ENCODE results near the gene SSBP3. TPM values are rescaled to one million over a fixed set of nuclear protein-coding genes. Genes with fewer than 3 reads are reported as not detected.

Gene SSBP3
- total RNA-seq, 4 donors from 2014 or later: 17.1 to 25.4 (median 21.5) TPM

- intact Hi-C loops (cut with DNase I): no loop called here
- 100% methylated on average over 1 of the region's 12 CpGs; no CpG with 5 or more reads in 1 of the 2 donors for WGBS, 2 donors
- DNase-seq: no peak
- H3K27me3 ChIP-seq: no peaks in the 10 kb centered on the region
- no peak overlapping the region for H3K4me3 ChIP-seq
- H3K4me1 ChIP-seq: no peaks in the 10 kb centered on the region
- TF ChIP-seq, protein P1, sequence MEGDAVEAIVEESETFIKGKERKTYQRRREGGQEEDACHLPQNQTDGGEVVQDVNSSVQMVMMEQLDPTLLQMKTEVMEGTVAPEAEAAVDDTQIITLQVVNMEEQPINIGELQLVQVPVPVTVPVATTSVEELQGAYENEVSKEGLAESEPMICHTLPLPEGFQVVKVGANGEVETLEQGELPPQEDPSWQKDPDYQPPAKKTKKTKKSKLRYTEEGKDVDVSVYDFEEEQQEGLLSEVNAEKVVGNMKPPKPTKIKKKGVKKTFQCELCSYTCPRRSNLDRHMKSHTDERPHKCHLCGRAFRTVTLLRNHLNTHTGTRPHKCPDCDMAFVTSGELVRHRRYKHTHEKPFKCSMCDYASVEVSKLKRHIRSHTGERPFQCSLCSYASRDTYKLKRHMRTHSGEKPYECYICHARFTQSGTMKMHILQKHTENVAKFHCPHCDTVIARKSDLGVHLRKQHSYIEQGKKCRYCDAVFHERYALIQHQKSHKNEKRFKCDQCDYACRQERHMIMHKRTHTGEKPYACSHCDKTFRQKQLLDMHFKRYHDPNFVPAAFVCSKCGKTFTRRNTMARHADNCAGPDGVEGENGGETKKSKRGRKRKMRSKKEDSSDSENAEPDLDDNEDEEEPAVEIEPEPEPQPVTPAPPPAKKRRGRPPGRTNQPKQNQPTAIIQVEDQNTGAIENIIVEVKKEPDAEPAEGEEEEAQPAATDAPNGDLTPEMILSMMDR (IDR thresholded peaks at IDR 0.05): no peak
- no peak for TF ChIP-seq POLR2A (IDR thresholded peaks at IDR 0.05)
- no peak overlapping the region for H3K27ac ChIP-seq
- H3K9me3 ChIP-seq: no peaks in the 10 kb centered on the region
- peaks cover 7 to 97% (median 13%) of the 10 kb centered on the region in 3 donors for H3K36me3 ChIP-seq
These were observed 165.4 kb downstream of the SSBP3 start for GRCh38 chr1:54240741-54241335.

GRCh38 chr1:54239631-54240031 is 166.6 kb downstream of the SSBP3 start:
- H3K36me3 ChIP-seq: peaks cover 7 to 98% (median 13%) of the 10 kb centered on the region in 3 donors
- no peak overlapping the region for H3K27ac ChIP-seq
- H3K27me3 ChIP-seq: no peaks in the 10 kb centered on the region
- H3K4me3 ChIP-seq: no peak overlapping the region
- no peaks in the 10 kb centered on the region for H3K9me3 ChIP-seq
- WGBS, 2 donors: 65 to 72% methylated on average over 3 to 4 of the region's 10 CpGs
- no peak for DNase-seq
- H3K4me1 ChIP-seq: no peaks in the 10 kb centered on the region
- intact Hi-C loops (cut with DNase I): no loop called here
- TF ChIP-seq, protein P1 (IDR thresholded peaks at IDR 0.05): no peak
- no peak for TF ChIP-seq POLR2A (IDR thresholded peaks at IDR 0.05)

GRCh38 chr1:54239035-54239383 is 167.2 kb downstream of the SSBP3 start:
- Histone ChIP-seq H3K4me3 (no peak overlapping the region), H3K27me3 (no peaks in the 10 kb centered on the region), H3K9me3 (no peaks in the 10 kb centered on the region), H3K27ac (no peak overlapping the region), H3K4me1 (no peaks in the 10 kb centered on the region), H3K36me3 (peaks cover 7 to 95% (median 13%) of the 10 kb centered on the region in 3 donors)
- intact Hi-C loops (cut with DNase I): no loop called here
- no peak for TF ChIP-seq POLR2A (IDR thresholded peaks at IDR 0.05)
- no peak for DNase-seq
- WGBS, 2 donors: 65 to 69% methylated on average over 5 of the region's 5 CpGs

DNA sequence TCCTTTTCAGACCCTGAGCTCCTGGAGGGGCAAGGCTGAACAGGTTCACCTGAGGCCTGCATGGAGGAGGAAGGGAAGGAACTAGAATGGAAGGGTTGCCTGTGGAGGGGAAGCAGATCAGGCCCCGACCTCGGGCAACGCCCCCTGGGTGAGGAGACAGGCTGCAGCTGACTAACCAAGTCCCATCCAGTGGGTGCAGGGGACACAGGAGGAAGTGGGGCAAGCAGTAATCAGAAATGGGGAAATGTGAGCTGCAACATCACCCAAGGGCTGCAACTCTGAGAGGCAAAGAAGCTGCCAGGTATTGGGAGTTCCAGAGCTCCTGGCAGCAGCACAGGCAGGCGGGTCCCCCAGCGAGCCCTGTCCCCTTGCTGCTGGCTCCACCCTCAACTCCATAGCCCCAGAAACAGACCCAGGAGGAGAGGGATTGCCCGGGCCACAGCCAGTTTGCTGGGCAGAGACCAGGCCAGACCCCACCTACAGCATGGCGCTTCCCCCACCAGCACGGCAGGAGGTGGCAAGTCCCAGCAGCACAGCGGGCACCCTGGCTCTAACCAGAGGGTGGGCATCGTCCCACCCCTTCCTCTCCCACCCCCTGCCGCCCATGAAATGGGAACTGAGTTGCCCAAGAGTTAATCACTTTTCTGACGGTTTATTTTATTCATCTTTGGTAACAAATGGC is 167.7 kb downstream of the SSBP3 start:
- intact Hi-C loops (cut with DNase I): no loop called here
- no peak for DNase-seq
- TF ChIP-seq POLR2A (IDR thresholded peaks at IDR 0.05): no peak
- TF ChIP-seq, protein P1 (IDR thresholded peaks at IDR 0.05): no peak
- Histone ChIP-seq H3K27ac (no peak overlapping the region), H3K4me1 (no peaks in the 10 kb centered on the region), H3K9me3 (no peaks in the 10 kb centered on the region), H3K27me3 (no peaks in the 10 kb centered on the region), H3K36me3 (peaks cover 7 to 90% (median 13%) of the 10 kb centered on the region in 3 donors), H3K4me3 (no peak overlapping the region)
- WGBS, 2 donors: 71 to 74% methylated on average over 6 to 7 of the region's 12 CpGs

DNA sequence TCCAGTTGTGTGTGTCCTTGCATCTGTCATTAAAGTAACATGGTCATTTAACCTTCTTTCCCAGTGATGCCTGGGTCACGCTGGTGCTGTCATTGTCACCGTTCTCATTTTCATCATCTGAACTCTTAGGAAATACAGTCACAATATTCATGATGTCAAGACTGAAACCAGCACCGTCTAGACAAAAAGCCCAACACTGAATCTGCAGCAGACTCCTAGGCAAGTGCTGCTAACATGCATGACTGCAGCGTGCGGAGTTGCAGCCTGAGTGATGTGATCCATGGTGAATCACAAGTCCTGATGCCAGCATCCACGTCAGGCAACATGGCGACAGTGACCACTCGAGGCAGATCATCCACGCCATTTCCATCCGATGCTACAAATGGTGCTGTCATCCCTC is 168.6 kb downstream of the SSBP3 start:
- Histone ChIP-seq H3K27me3 (no peaks in the 10 kb centered on the region), H3K27ac (no peak overlapping the region), H3K4me1 (no peaks in the 10 kb centered on the region), H3K36me3 (peaks cover 7 to 90% (median 13%) of the 10 kb centered on the region in 3 donors), H3K4me3 (no peak overlapping the region), H3K9me3 (no peaks in the 10 kb centered on the region)
- intact Hi-C loops (cut with DNase I): no loop called here
- TF ChIP-seq, protein P1 (IDR thresholded peaks at IDR 0.05): no peak
- TF ChIP-seq POLR2A (IDR thresholded peaks at IDR 0.05): no peak
- 87 to 91% methylated on average over 7 to 8 of the region's 10 CpGs for WGBS, 2 donors
- no peak for DNase-seq
